ENCODE measurements around the gene KLHDC9. TPM values are rescaled to one million over a fixed set of nuclear protein-coding genes. Genes with fewer than 3 reads are reported as not detected.
A peak's percentile ranks its signal among the peaks of the same experiment; 100 is the strongest.

KLHDC9 gene
- total and polyA plus RNA-seq, 2 of the 13 experiments (the other 11 are each of a cell fraction or from before 2014, with no cell fraction given), result 2.9 TPM

- TF ChIP-seq REXO4 (CRISPR knock-in tag; IDR thresholded peaks at IDR 0.05; ENCODE audit: borderline replicate concordance), result no peak
- TF ChIP-seq THAP11 (CRISPR knock-in tag; IDR thresholded peaks at IDR 0.05), result no peak; the same call in 1 of the 2 replicates
- TF ChIP-seq ZHX1 (CRISPR knock-in tag; IDR thresholded peaks at IDR 0.05; ENCODE audit: low read depth), result 0 out of 2 replicates have a peak, but pooled peaks have one; percentile 28
- no peak; the same call in 1 of the 2 replicates for TF ChIP-seq ZSCAN21 (CRISPR knock-in tag; IDR thresholded peaks at IDR 0.05; ENCODE audit: borderline replicate concordance)
- no peak for TF ChIP-seq HBP1 (CRISPR knock-in tag; IDR thresholded peaks at IDR 0.05; ENCODE audit: low read depth)
- no peak for TF ChIP-seq CHD2 (IDR thresholded peaks at IDR 0.05; ENCODE audit: low read depth, low read length)
- no peak for TF ChIP-seq SP1 (IDR thresholded peaks at IDR 0.05)
- TF ChIP-seq SP1 (CRISPR knock-in tag; IDR thresholded peaks at IDR 0.05), result peak; percentile 34; the same call in 1 of the 2 replicates
- no peak for TF ChIP-seq ZBTB38 (CRISPR knock-in tag; IDR thresholded peaks at IDR 0.05)
- peak; percentile 65; the same call in 1 of the 2 replicates for TF ChIP-seq ZNF598 (CRISPR knock-in tag; IDR thresholded peaks at IDR 0.05; ENCODE audit: borderline replicate concordance)
- TF ChIP-seq ZNF616 (CRISPR knock-in tag; IDR thresholded peaks at IDR 0.05; ENCODE audit: low read depth), result no peak
- TF ChIP-seq GRHL1 (CRISPR knock-in tag; conservative IDR thresholded peaks at IDR 0.05), result no peak
- no peak for TF ChIP-seq KAT2B (IDR thresholded peaks at IDR 0.05; ENCODE audit: borderline replicate concordance, low read depth, low read length)
- 0 out of 2 replicates have a peak, but pooled peaks have one; percentile 23 for TF ChIP-seq KLF12 (CRISPR knock-in tag; IDR thresholded peaks at IDR 0.05; ENCODE audit: borderline replicate concordance)
- no peak; the same call in 1 of the 2 replicates for TF ChIP-seq NRL (CRISPR knock-in tag; IDR thresholded peaks at IDR 0.05; ENCODE audit: borderline replicate concordance)
- TF ChIP-seq ZNF660 (CRISPR knock-in tag; IDR thresholded peaks at IDR 0.05; ENCODE audit: borderline replicate concordance, low read depth), result no peak
- no peak for TF ChIP-seq ZNF652 (CRISPR knock-in tag; IDR thresholded peaks at IDR 0.05; ENCODE audit: borderline replicate concordance, low read depth)
- TF ChIP-seq NR2F6 (IDR thresholded peaks at IDR 0.05), result no peak
- no peak for TF ChIP-seq NR2F6 (CRISPR knock-in tag; IDR thresholded peaks at IDR 0.05)
- TF ChIP-seq GATAD1 (CRISPR knock-in tag; IDR thresholded peaks at IDR 0.05), result peak; percentile 71
- no peak for TF ChIP-seq NKX3-1 (CRISPR knock-in tag; IDR thresholded peaks at IDR 0.05)
- no peak for TF ChIP-seq HNF4G (IDR thresholded peaks at IDR 0.05; ENCODE audit: borderline replicate concordance, low read depth, low read length)
- no peak for TF ChIP-seq HNF4G (CRISPR knock-in tag; IDR thresholded peaks at IDR 0.05; ENCODE audit: borderline replicate concordance, low read depth)
Observed at GRCh38 chr1:161098210-161099068, at the start of gene KLHDC9 (continued).

Measured in HepG2 (cell line).